GM12865 (cell line): ENCODE results near the gene ABCA5.

Experiments
- DNase-seq: peaks from one replicate; pipeline ENCODE4 v3.0.0; 2010; ENCODE audit warnings: low read depth
- H3K4me3 ChIP-seq: 2 replicates; pipeline ENCODE4 v1.5.1; 2011; ENCODE audit warnings: mild to moderate bottlenecking, low read depth, low read length, control low read depth
- TF ChIP-seq, protein P1 (sequence below): IDR thresholded peaks from 2 replicates; pipeline ENCODE4 v1.5.1; 2011; ENCODE audit warnings: low read length, control low read depth, low read depth, inconsistent platforms; ENCODE audit not compliant: insufficient read depth; ENCODE audit errors: missing control alignments

Gene ABCA5

DNA sequence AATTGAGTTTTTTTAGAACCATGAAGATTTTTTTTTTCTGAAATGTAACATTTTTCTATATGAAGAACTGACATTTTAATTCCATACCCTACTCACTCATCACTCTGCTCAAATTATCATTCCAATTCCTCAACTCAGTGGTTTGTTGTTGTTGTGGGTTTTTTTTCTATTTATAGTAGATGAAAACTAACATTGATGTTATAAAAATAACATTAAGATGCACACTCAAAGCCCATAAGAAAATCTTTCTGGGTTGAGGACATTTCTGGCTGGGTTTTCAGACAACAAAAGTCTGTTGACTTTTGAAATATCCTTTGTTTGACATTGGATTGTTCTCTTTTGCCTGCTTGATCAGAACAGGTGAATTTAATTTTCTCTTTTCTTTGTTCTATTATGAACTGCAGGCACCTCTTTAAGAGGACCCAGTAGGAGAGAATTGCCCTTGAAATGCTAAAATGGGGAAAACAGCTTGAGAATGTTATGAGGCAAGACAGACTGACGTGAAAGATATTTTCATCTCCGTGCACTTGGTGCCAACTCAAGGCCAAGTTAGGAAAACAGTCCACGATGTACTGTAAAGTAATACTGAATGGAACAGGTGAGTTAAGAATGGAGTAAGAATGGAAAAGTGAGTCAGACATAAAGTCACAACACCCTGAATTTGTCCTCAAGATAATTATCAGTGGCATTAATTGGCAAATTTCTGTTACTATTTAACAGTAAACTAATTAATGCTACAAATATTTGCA is 16.1 kb upstream of the ABCA5 start:
- TF ChIP-seq, protein P1, sequence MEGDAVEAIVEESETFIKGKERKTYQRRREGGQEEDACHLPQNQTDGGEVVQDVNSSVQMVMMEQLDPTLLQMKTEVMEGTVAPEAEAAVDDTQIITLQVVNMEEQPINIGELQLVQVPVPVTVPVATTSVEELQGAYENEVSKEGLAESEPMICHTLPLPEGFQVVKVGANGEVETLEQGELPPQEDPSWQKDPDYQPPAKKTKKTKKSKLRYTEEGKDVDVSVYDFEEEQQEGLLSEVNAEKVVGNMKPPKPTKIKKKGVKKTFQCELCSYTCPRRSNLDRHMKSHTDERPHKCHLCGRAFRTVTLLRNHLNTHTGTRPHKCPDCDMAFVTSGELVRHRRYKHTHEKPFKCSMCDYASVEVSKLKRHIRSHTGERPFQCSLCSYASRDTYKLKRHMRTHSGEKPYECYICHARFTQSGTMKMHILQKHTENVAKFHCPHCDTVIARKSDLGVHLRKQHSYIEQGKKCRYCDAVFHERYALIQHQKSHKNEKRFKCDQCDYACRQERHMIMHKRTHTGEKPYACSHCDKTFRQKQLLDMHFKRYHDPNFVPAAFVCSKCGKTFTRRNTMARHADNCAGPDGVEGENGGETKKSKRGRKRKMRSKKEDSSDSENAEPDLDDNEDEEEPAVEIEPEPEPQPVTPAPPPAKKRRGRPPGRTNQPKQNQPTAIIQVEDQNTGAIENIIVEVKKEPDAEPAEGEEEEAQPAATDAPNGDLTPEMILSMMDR: no peak
- no peak for DNase-seq
- no peak overlapping the region for H3K4me3 ChIP-seq

DNA sequence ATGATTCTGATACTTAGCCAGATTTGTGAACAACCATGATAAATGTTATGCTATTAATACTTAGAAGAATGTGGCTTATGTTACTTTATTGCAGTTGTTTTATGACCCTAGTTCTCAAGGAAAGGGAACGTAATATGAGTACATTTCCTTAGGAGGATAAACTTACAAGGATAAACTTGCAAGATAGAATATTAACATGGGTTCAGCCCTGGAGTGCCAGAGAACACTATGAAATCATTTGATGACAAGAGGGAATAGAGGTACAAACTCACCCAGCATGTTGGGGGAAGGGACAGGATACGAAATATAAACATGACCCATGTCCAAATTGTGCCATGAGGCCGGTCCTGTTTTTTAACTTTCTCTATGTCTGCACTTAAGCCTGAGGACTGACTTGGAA is 13.0 kb upstream of the ABCA5 start:
- H3K4me3 ChIP-seq: no peak overlapping the region
- TF ChIP-seq, protein P1: no peak
- no peak for DNase-seq

DNA sequence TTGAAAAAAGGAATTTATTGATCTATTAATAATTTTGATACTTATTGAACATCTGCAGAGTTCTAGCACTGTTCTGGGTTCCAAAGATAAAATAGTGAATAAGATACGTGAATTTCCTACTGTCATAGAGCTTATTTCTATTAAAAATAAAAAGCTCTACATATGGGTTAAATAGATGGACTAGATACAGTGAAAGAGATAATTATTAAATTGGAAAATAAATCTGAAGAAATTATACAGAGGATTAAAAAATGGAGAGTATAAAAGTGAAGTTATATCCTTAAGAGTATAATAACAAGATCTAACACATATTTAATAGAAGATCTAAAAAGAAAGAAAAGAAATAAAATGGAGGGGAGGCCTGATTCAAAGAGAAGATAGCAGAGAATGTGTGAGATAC is 10.1 kb upstream of the ABCA5 start:
- DNase-seq: no peak
- TF ChIP-seq, protein P1: no peak
- H3K4me3 ChIP-seq: no peak overlapping the region

DNA sequence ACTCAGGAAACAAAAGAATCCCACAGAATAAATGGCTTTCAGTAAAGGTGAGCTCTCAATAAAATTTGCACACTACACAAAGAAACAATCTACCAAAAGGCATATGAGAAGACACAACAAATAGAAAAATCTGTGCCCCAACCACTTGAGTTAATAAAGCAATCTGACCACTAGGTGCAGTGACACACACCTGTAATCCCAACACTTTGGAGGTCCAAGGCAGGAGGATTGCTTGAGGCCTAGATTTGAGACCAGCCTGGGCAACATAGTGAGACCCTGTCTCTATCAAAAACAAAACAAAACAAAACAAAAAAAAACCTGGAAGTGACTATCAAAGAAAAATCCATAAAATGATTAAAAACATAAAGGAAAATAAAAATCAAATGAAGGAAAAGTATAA is 9.6 kb upstream of the ABCA5 start:
- TF ChIP-seq, protein P1: no peak
- no peak overlapping the region for H3K4me3 ChIP-seq
- no peak for DNase-seq

DNA sequence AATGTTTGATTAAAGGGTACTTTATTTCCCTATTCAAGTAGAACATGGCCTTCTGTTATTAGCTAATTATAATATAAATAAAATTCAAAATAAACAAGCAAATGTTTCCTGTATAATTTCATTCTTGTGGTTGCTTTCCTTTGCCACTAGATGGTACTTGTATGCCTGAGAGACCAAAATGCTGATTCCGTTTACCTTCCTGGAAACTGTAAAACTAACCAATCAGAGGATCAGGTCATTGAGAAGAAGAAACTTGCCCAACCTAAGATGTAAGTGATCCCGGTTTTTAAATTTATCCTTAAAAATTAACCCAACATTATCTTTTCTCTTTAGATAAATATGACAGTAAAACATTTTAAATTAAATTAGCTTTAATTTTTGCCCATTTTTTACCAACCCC is 8.1 kb upstream of the ABCA5 start:
- DNase-seq: peak; percentile 47

DNA sequence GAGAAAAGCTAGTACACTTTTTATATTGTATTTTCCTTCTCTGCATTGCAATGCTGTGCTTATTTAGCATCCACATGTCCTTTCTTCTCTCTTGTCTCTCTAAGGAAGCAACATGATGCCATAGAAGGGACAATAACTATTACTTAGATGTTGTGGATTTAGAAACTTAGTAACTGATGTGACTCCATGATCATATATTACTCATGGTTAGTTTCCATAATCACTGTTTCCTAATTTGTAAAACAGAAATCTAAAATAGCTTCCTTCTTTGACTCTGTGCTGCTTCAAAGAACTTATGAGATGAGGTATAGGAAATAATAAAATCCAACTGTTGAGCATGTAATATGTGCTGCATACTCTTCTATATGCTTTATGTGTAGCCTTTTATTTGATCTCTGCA is 6.6 kb upstream of the ABCA5 start:
- no peak for DNase-seq
- TF ChIP-seq, protein P1: no peak

More for the DNA sequence above, 8.1 kb upstream of the ABCA5 start:
- TF ChIP-seq, protein P1: peak; percentile 25
- no peak overlapping the region for H3K4me3 ChIP-seq

DNA sequence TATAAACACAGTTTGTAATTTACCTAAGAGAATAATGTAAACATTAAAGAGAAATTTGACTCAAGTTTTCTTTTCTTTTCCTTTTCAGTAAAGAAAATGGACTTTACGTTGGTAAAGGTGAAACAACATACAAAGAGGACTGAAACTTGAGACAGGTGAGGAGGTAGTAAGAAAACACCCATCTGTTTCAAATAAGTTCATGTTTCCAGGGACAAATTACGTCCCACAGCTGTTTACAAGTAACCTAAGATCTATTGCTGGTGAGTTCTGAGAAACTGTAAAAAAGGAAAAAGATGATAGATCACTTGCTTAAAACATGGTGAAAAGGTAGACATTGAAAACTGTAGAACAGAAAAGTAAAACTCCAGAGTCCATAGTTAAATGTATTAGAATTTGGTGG is 4.8 kb upstream of the ABCA5 start:
- TF ChIP-seq, protein P1: no peak
- DNase-seq: peak; percentile 6
- H3K4me3 ChIP-seq: no peak overlapping the region

More for the DNA sequence above, 6.6 kb upstream of the ABCA5 start:
- no peak overlapping the region for H3K4me3 ChIP-seq
